ENCODE measurements around the gene PTPN20.
"Not testable (repeated sequence)": the region's sequence is repeated elsewhere in the genome, so short reads cannot be mapped to it uniquely, and the experiment has no call there.

PTPN20 gene

GRCh38 chr10:46907185-46908117 lies 3.8 kb upstream of the PTPN20 start:
- not testable (repeated sequence) for H3K27ac ChIP-seq (ENCODE audit: low read length); H3K4me3 ChIP-seq (ENCODE audit: low read depth in 1 of 2, low read length in 2 of 2); H3K4me1 ChIP-seq (ENCODE audit: control insufficient read depth in 1 of 2, insufficient read depth in 2 of 2, low read length in 2 of 2); H3K36me3 ChIP-seq (ENCODE audit: control insufficient read depth in 1 of 2, insufficient read depth in 2 of 2, low read length in 2 of 2); H3K9me3 ChIP-seq (ENCODE audit: control insufficient read depth in 1 of 2, low read length in 2 of 2); H3K27me3 ChIP-seq (ENCODE audit: low read depth, low read length)

- not testable (repeated sequence) for H3K9me3 ChIP-seq (ENCODE audit: control insufficient read depth in 1 of 2, low read length in 2 of 2); H3K27ac ChIP-seq (ENCODE audit: low read length); H3K4me3 ChIP-seq (ENCODE audit: low read depth in 1 of 2, low read length in 2 of 2); H3K36me3 ChIP-seq (ENCODE audit: control insufficient read depth in 1 of 2, insufficient read depth in 2 of 2, low read length in 2 of 2); H3K4me1 ChIP-seq (ENCODE audit: control insufficient read depth in 1 of 2, insufficient read depth in 2 of 2, low read length in 2 of 2); H3K27me3 ChIP-seq (ENCODE audit: low read depth, low read length)
Observed at GRCh38 chr10:46922498-46922897, 11.3 kb downstream of the PTPN20 start.

GRCh38 chr10:46925156-46925555 lies 13.9 kb downstream of the PTPN20 start:
- H3K27ac ChIP-seq (ENCODE audit: low read length); H3K36me3 ChIP-seq (ENCODE audit: control insufficient read depth in 1 of 2, insufficient read depth in 2 of 2, low read length in 2 of 2); H3K9me3 ChIP-seq (ENCODE audit: control insufficient read depth in 1 of 2, low read length in 2 of 2); H3K4me3 ChIP-seq (ENCODE audit: low read depth in 1 of 2, low read length in 2 of 2); H3K4me1 ChIP-seq (ENCODE audit: control insufficient read depth in 1 of 2, insufficient read depth in 2 of 2, low read length in 2 of 2); H3K27me3 ChIP-seq (ENCODE audit: low read depth, low read length): not testable (repeated sequence)

GRCh38 chr10:46925853-46926252 lies 14.6 kb downstream of the PTPN20 start:
- H3K9me3 ChIP-seq (ENCODE audit: control insufficient read depth in 1 of 2, low read length in 2 of 2); H3K4me1 ChIP-seq (ENCODE audit: control insufficient read depth in 1 of 2, insufficient read depth in 2 of 2, low read length in 2 of 2): not testable (repeated sequence)

GRCh38 chr10:46928810-46929209 lies 17.6 kb downstream of the PTPN20 start:
- H3K36me3 ChIP-seq (ENCODE audit: control insufficient read depth in 1 of 2, insufficient read depth in 2 of 2, low read length in 2 of 2); H3K4me3 ChIP-seq (ENCODE audit: low read depth in 1 of 2, low read length in 2 of 2): not testable (repeated sequence)

More at GRCh38 chr10:46925853-46926252, 14.6 kb downstream of the PTPN20 start:
- not testable (repeated sequence) for H3K27me3 ChIP-seq (ENCODE audit: low read depth, low read length); H3K4me3 ChIP-seq (ENCODE audit: low read depth in 1 of 2, low read length in 2 of 2); H3K36me3 ChIP-seq (ENCODE audit: control insufficient read depth in 1 of 2, insufficient read depth in 2 of 2, low read length in 2 of 2); H3K27ac ChIP-seq (ENCODE audit: low read length)

GRCh38 chr10:46932383-46932782 lies 21.2 kb downstream of the PTPN20 start:
- H3K36me3 ChIP-seq (ENCODE audit: control insufficient read depth in 1 of 2, insufficient read depth in 2 of 2, low read length in 2 of 2); H3K27ac ChIP-seq (ENCODE audit: low read length); H3K4me1 ChIP-seq (ENCODE audit: control insufficient read depth in 1 of 2, insufficient read depth in 2 of 2, low read length in 2 of 2); H3K27me3 ChIP-seq (ENCODE audit: low read depth, low read length); H3K4me3 ChIP-seq (ENCODE audit: low read depth in 1 of 2, low read length in 2 of 2); H3K9me3 ChIP-seq (ENCODE audit: control insufficient read depth in 1 of 2, low read length in 2 of 2): not testable (repeated sequence)

More at GRCh38 chr10:46928810-46929209, 17.6 kb downstream of the PTPN20 start:
- H3K27me3 ChIP-seq (ENCODE audit: low read depth, low read length); H3K9me3 ChIP-seq (ENCODE audit: control insufficient read depth in 1 of 2, low read length in 2 of 2); H3K4me1 ChIP-seq (ENCODE audit: control insufficient read depth in 1 of 2, insufficient read depth in 2 of 2, low read length in 2 of 2); H3K27ac ChIP-seq (ENCODE audit: low read length): not testable (repeated sequence)

DNA sequence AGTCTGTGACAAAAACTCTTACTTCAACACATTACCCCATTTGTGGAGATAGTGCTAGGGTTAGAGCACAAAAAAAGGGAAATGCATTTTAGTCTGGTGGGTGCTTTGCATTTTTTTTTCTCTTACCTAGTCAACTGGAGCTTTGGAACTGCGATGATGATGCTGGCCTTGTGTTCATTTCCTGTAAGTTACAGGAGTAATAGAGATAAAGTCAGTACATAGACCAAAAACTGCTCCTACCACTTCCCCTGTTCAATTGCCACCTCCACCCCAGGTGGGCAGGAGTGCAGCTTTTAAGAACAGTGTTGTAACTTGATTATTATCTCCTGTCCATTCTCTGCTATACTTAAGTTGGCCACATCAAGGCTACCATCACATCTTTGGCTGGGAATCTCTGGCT lies 29.9 kb downstream of the PTPN20 start:
- not testable (repeated sequence) for H3K36me3 ChIP-seq (ENCODE audit: control insufficient read depth in 1 of 2, insufficient read depth in 2 of 2, low read length in 2 of 2); H3K9me3 ChIP-seq (ENCODE audit: control insufficient read depth in 1 of 2, low read length in 2 of 2); H3K27ac ChIP-seq (ENCODE audit: low read length); H3K27me3 ChIP-seq (ENCODE audit: low read depth, low read length); H3K4me1 ChIP-seq (ENCODE audit: control insufficient read depth in 1 of 2, insufficient read depth in 2 of 2, low read length in 2 of 2); H3K4me3 ChIP-seq (ENCODE audit: low read depth in 1 of 2, low read length in 2 of 2)

DNA sequence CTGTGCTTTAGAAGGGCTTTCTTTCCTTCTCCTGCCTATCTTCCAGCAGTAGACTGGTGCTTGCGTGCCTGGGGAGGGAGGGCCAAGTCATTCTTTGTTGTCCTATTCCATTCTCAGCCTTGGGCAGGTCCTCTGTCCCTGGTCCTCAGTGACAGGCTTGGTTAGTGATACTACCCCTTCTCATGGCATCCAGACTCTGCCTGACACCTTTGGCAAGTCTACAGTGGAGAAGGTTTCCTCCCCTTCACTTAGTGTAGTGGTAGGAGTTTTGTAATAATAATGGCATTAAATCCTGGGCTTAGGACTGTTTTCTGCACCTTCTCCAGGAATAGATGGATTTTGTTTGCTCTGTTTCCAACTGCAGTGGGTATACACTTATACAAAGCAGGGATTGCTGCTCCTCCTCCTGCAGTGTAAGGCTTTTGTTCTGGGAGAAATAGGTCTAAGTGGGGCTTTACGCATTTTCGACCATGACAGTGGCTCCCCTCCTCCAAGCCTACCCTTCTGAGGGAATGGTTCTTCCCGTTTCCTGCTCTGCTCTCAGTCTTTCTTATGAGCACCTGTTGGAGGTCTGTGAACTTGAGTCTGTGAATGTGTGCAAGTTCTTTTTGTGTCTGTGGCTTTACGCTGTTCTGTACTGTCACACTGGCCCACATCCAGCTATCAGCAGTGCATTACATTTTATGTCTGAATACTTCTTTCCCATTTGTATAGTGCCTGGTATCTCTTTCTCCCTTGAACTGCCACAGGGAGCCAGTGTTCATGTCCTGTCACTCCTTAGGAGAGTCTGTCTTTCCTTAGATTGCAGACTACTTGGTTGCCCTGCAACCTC lies 37.7 kb downstream of the PTPN20 start:
- H3K27ac ChIP-seq (ENCODE audit: low read length); H3K4me1 ChIP-seq (ENCODE audit: control insufficient read depth in 1 of 2, insufficient read depth in 2 of 2, low read length in 2 of 2); H3K36me3 ChIP-seq (ENCODE audit: control insufficient read depth in 1 of 2, insufficient read depth in 2 of 2, low read length in 2 of 2); H3K9me3 ChIP-seq (ENCODE audit: control insufficient read depth in 1 of 2, low read length in 2 of 2); H3K27me3 ChIP-seq (ENCODE audit: low read depth, low read length); H3K4me3 ChIP-seq (ENCODE audit: low read depth in 1 of 2, low read length in 2 of 2): not testable (repeated sequence)

DNA sequence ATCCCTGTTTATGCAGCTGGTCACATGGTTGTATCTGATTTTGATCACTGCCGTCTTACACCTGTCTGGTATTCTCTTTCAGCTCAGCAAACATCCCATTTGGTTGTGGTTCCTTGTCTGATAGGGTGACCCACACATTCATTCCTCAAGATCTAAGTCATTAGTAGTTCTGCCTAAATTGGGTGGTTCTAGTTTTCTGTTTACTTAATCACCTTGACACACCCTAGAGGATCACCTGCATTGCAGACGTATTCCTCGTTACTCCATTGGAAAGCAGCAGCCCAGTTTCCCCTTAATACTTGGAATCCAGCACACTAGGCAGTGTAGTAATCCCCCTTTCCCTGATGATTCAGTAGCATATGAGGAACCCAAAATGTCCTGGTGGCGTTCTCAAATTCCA lies 41.3 kb downstream of the PTPN20 start:
- H3K27ac ChIP-seq (ENCODE audit: low read length); H3K27me3 ChIP-seq (ENCODE audit: low read depth, low read length); H3K4me3 ChIP-seq (ENCODE audit: low read depth in 1 of 2, low read length in 2 of 2); H3K9me3 ChIP-seq (ENCODE audit: control insufficient read depth in 1 of 2, low read length in 2 of 2); H3K36me3 ChIP-seq (ENCODE audit: control insufficient read depth in 1 of 2, insufficient read depth in 2 of 2, low read length in 2 of 2); H3K4me1 ChIP-seq (ENCODE audit: control insufficient read depth in 1 of 2, insufficient read depth in 2 of 2, low read length in 2 of 2): not testable (repeated sequence)

DNA sequence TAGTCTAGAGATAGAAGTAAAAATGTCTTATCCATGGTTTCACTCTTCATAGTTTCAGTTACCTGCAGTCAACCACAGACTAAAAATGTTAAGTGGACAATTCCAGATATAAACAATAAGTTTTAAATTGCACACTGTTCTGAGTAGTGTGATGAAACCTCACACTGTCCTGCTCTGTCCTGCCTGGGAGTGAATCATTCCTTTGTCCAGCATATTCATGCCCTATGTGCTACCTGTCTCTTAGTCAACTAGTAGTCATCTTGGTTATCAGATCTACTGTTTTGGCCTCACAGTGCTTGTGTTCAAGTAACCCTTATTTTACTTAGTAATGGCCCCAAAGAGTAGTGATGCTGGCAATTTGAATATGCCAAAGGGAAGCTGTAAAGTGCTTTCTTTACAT lies 49.5 kb downstream of the PTPN20 start:
- not testable (repeated sequence) for H3K27ac ChIP-seq (ENCODE audit: low read length); H3K36me3 ChIP-seq (ENCODE audit: control insufficient read depth in 1 of 2, insufficient read depth in 2 of 2, low read length in 2 of 2); H3K27me3 ChIP-seq (ENCODE audit: low read depth, low read length); H3K9me3 ChIP-seq (ENCODE audit: control insufficient read depth in 1 of 2, low read length in 2 of 2); H3K4me3 ChIP-seq (ENCODE audit: low read depth in 1 of 2, low read length in 2 of 2); H3K4me1 ChIP-seq (ENCODE audit: control insufficient read depth in 1 of 2, insufficient read depth in 2 of 2, low read length in 2 of 2)

GRCh38 chr10:46963356-46963755 lies 52.1 kb downstream of the PTPN20 start:
- H3K4me1 ChIP-seq (ENCODE audit: control insufficient read depth in 1 of 2, insufficient read depth in 2 of 2, low read length in 2 of 2); H3K4me3 ChIP-seq (ENCODE audit: low read depth in 1 of 2, low read length in 2 of 2); H3K36me3 ChIP-seq (ENCODE audit: control insufficient read depth in 1 of 2, insufficient read depth in 2 of 2, low read length in 2 of 2); H3K27me3 ChIP-seq (ENCODE audit: low read depth, low read length); H3K27ac ChIP-seq (ENCODE audit: low read length); H3K9me3 ChIP-seq (ENCODE audit: control insufficient read depth in 1 of 2, low read length in 2 of 2): not testable (repeated sequence)

All from muscle layer of duodenum (tissue), 2 donors.